NCI-H1694 treated with DMSO at 0.1 percent for 48 hours (cell line): ENCODE data around the gene ZNF141.
"Not testable (repeated sequence)": the region's sequence is repeated elsewhere in the genome, so short reads cannot be mapped to it uniquely, and the experiment has no call there.

ENCODE experiments used
- DNase-seq: peaks from one replicate; lab custom pipeline; 2025; lab: John Stamatoyannopoulos, UW

ZNF141 gene

DNA sequence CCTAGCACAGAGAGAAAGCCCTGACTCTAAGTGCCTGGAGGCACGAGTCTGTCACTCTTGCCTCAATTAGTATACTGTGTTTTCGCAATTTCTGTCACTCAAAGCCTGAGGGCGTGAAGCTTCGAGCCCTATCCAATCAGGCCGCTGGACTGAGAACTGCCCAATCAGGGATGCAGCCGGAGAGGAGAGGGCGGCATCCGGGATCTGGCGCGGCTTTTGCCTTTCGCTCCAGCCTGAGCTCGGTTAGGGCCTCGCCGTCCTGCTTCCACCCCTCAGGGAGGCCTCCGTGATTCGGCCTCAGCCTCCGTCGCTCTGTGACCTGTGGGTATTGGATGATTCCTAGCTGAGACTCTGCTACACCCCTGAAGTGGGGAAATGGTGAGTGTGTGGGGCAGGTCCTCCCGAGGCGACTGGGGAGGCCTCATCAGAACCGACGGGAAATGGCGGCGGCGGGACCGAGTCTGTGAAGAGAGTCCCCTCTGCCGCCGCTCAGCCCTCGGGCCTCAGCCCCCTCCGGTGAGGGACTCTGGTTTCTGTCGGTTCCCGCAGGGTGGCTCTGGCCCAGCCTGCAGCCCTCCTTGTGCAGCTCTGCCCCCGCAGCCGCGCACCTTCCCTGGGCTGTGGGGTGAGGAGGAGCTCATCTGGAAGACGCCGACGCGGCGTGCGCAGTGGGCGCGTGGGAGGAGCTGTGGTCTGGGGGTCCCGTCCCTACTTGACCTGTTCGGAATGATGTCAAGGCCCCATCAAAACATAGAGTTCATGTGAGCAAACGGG is 48.5 kb downstream of the ZNF141 start:
- no peak for DNase-seq

DNA sequence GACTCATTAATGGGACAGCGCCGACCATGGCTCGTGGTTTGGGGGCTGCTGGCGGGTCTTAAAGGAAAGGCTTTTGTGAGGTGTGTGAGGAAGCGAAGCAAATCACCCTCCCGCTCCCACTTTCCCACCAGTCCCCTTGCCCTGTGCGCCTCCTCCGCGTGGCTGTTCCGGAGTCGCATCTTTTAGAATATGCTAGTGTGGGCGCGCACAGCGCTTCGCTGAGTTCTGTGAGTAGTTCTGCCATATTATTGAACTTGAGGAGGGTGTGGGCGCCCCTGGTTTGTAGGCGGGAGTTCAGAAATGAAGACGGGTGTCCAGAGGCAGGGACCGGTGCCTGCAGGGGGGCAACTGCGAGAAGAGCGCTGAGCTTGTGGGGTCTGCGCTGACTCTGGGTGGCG is 49.1 kb downstream of the ZNF141 start:
- DNase-seq = no peak

DNA sequence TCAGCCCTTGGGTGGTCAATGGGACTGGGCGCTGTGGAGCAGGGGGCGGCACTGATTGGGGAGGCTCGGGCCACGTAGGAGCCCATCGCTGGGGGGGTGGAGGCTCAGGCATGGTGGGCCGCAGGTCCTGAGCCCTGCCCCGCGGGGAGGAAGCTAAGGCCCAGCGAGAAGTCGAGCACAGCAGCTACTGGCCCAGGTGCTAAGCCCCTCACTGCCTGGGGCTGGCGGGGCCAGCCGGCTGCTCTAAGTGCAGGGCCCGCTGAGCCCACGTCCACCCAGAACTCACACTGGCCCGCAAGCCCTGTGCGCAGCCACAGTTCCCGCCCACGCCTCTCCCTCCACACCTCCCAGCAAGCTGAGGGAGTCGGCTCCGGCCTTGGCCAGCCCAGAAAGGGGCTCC is 66.4 kb downstream of the ZNF141 start:
- DNase-seq = no peak

- DNase-seq = not testable (repeated sequence)
These were observed 70.7 kb downstream of the ZNF141 start for GRCh38 chr4:408321-408720.

GRCh38 chr4:422587-422986 is 85.0 kb downstream of the ZNF141 start:
- no peak for DNase-seq
